Activated naive CD4-positive, alpha-beta T cell treated with anti-CD3 and anti-CD28 coated beads, Interleukin-2, amount 10 ng/mL, durations not matched to agents 7 days and 5 days (primary cell): ENCODE results near the gene SPSB4.
"Not testable (repeated sequence)": the region's sequence is repeated elsewhere in the genome, so short reads cannot be mapped to it uniquely, and the experiment has no call there.

Source experiments
- CTCF ChIA-PET: fragments of 350-600 bp; sonication (Branson Sonifier 250); formaldehyde crosslinking; loops from one replicate; lab custom pipeline; 2021; ENCODE audit warnings: antibody characterized with exemption; lab: Charles Lee
- DNase-seq: peaks from one replicate; pipeline ENCODE4 v3.0.0-alpha.2; 2020
- H3K27ac Mint-ChIP-seq: one replicate; pipeline ENCODE4 v1.8.0; 2021; ENCODE audit warnings: mild to moderate bottlenecking, moderate library complexity, mixed read lengths
- H3K27me3 Mint-ChIP-seq: one replicate; pipeline ENCODE4 v1.8.0; 2021; ENCODE audit warnings: mild to moderate bottlenecking, mixed read lengths
- H3K36me3 Mint-ChIP-seq: one replicate; pipeline ENCODE4 v1.8.0; 2021; ENCODE audit warnings: mixed read lengths
- H3K4me1 Mint-ChIP-seq: one replicate; pipeline ENCODE4 v1.8.0; 2021; ENCODE audit warnings: mixed read lengths
- H3K4me3 Mint-ChIP-seq: one replicate; pipeline ENCODE4 v1.8.0; 2021; ENCODE audit warnings: mild to moderate bottlenecking, moderate library complexity, mixed read lengths
- H3K9me3 Mint-ChIP-seq: one replicate; pipeline ENCODE4 v1.8.0; 2021; ENCODE audit warnings: mixed read lengths

Gene SPSB4

DNA sequence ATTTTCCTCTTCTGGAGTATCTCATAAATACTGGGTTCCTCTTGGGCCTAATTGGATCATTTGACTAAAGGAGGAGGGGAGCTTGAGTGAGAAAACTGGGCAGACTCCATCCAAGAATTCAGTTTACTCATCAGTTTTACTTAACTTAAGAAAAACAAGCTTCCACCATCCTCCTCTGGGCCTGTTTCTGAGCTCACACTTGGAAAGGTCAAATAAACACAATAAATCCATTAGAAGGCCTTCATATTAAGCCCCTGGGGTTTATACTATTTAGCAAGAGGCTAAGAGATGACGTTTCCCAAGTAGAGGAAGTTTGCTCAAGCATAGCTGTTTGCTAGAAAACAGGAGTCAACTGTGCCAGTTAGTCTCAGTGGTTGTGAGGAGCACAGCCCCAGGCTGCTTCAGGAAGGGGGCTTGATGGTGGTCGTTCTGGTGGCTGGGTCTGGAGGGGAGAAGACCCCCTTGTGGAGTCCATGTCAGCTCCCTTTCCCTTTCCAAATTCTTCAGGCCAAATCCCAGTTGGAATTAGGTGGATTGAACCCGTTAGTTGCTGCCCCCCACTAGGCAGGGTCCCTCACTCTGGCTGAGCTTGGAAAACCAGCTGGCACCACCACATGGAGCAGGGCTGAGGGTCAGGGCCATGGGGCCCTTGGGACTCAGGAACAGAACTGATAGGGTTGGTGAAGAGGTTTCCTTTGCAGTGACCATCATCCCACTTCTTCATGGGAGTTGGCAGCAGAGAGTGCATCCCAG lies 64.8 kb downstream of the SPSB4 start:
- no peaks in the 10 kb centered on the region for H3K4me1 Mint-ChIP-seq
- H3K36me3 Mint-ChIP-seq = no peaks in the 10 kb centered on the region
- H3K27me3 Mint-ChIP-seq = no peaks in the 10 kb centered on the region
- H3K4me3 Mint-ChIP-seq = no peak overlapping the region
- CTCF ChIA-PET = interaction anchor here (0.6 to 2.5 kb wide), 7 partner anchors 13 to 106 kb away, joined by 3 to 7 read pairs (median 3); no protein-coding TSS in a partner anchor
- DNase-seq = no peak
- no peak overlapping the region for H3K27ac Mint-ChIP-seq
- H3K9me3 Mint-ChIP-seq = no peaks in the 10 kb centered on the region

DNA sequence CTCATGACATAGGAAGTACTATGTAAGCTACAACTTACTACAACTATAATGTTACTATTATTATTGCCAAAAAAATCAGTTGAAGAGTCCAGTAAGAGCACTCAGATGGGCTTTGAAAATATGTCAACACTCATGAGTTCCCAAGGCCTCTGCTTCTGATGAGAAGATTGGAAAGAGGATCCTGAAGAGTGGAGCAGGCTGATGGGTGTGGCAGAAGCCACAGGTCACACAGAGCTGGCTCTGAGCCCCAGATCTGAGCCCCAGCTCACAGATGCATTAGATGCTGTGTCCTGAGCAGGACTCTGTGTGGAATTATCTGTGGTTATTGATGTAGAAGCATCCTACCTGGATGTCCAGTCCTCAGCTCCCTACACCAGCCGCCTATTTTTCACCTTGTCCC lies 65.6 kb downstream of the SPSB4 start:
- Mint-ChIP-seq H3K9me3 (no peaks in the 10 kb centered on the region), H3K27ac (no peak overlapping the region)
- CTCF ChIA-PET = interaction anchor here (1.0 to 2.5 kb wide), 2 partner anchors 21 to 106 kb away, joined by 3 to 7 read pairs; no protein-coding TSS in a partner anchor

DNA sequence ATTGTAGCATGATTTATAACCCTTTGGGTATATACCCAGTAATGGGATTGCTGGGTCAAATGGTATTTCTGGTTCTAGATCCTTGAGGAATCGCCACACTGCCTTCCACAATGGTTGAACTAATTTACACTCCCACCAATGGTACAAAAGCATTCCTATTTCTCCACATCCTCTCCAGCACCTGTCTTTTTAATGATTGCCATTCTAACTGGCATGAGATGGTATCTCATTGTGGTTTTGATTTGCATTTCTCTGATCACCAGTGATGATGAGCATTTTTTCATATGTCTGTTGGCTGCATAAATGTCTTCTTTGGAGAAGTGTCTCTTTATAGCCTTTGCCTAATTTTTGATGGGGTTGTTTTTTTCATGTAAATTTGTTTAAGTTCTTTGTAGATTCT lies 66.8 kb downstream of the SPSB4 start:
- CTCF ChIA-PET, H3K36me3 Mint-ChIP-seq, H3K27me3 Mint-ChIP-seq: not testable (repeated sequence)

More for the DNA sequence above, 65.6 kb downstream of the SPSB4 start:
- no peak for DNase-seq
- Mint-ChIP-seq H3K27me3 (no peaks in the 10 kb centered on the region), H3K4me3 (no peak overlapping the region), H3K36me3 (no peaks in the 10 kb centered on the region), H3K4me1 (no peaks in the 10 kb centered on the region)

DNA sequence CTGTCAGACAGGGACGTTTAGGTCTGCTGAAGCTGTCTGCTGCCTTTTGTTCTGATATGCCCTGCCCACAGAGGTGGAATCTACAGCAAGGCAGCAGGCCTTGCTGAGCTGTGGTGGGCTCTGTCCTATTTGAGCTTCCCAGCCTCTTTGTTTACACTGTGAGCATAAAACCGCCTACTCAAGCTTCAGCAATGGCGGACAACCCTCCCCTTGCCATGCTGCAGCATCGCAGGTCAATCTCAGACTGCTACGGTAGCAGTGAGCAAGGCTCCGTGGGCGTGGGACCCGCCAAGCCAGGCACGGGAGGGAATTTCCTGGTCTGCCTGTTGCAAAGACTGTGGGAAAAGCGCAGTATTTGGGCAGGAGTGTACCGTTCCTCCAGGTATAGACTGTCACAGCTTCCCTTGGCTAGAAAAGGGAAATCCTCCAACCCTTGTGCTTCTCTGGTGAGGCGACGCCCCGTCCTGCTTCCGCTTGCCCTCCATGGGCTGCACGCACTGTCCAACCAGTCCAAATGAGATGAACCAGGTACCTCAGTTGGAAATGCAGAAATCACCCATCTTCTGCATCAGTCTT lies 71.4 kb downstream of the SPSB4 start:
- no peaks in the 10 kb centered on the region for H3K9me3 Mint-ChIP-seq
- H3K4me1 Mint-ChIP-seq = no peaks in the 10 kb centered on the region
- CTCF ChIA-PET = no interaction called here
- no peaks in the 10 kb centered on the region for H3K36me3 Mint-ChIP-seq
- DNase-seq = no peak
- H3K27ac Mint-ChIP-seq = no peak overlapping the region
- no peak overlapping the region for H3K4me3 Mint-ChIP-seq
- peaks cover 14% of the 10 kb centered on the region for H3K27me3 Mint-ChIP-seq

More for the DNA sequence above, 66.8 kb downstream of the SPSB4 start:
- not testable (repeated sequence) for H3K4me3 Mint-ChIP-seq, H3K4me1 Mint-ChIP-seq, DNase-seq, H3K27ac Mint-ChIP-seq, H3K9me3 Mint-ChIP-seq

- CTCF ChIA-PET = interaction anchor here (1.1 kb wide), 1 partner anchor 18 kb away, joined by 3 read pairs; no protein-coding TSS in a partner anchor
- Mint-ChIP-seq H3K27me3 (peaks cover 18% of the 10 kb centered on the region), H3K9me3 (no peaks in the 10 kb centered on the region), H3K27ac (no peak overlapping the region), H3K36me3 (no peaks in the 10 kb centered on the region), H3K4me3 (no peak overlapping the region), H3K4me1 (no peaks in the 10 kb centered on the region)
- no peak for DNase-seq
Measured at GRCh38 chr3:141123677-141124410, 72.7 kb downstream of the SPSB4 start.

GRCh38 chr3:141124715-141125114 lies 73.6 kb downstream of the SPSB4 start:
- no peak overlapping the region for H3K4me3 Mint-ChIP-seq
- H3K36me3 Mint-ChIP-seq = no peaks in the 10 kb centered on the region
- H3K4me1 Mint-ChIP-seq = no peaks in the 10 kb centered on the region
- H3K27me3 Mint-ChIP-seq = peaks cover 18% of the 10 kb centered on the region
- H3K9me3 Mint-ChIP-seq = no peaks in the 10 kb centered on the region
- no peak for DNase-seq
- no peak overlapping the region for H3K27ac Mint-ChIP-seq
- CTCF ChIA-PET = interaction anchor here (1.1 kb wide), 1 partner anchor 19 kb away, joined by 3 read pairs; no protein-coding TSS in a partner anchor

- H3K4me3 Mint-ChIP-seq = no peak overlapping the region
- H3K27ac Mint-ChIP-seq = no peak overlapping the region
- H3K9me3 Mint-ChIP-seq = no peaks in the 10 kb centered on the region
- H3K36me3 Mint-ChIP-seq = no peaks in the 10 kb centered on the region
- H3K4me1 Mint-ChIP-seq = no peaks in the 10 kb centered on the region
- CTCF ChIA-PET = no interaction called here
- DNase-seq = no peak
- peaks cover 18% of the 10 kb centered on the region for H3K27me3 Mint-ChIP-seq
Measured at GRCh38 chr3:141125351-141125750, 74.2 kb downstream of the SPSB4 start.

- no peak for DNase-seq
- Mint-ChIP-seq H3K9me3 (no peaks in the 10 kb centered on the region), H3K27ac (no peak overlapping the region), H3K27me3 (peaks cover 18% of the 10 kb centered on the region), H3K4me1 (no peaks in the 10 kb centered on the region), H3K36me3 (no peaks in the 10 kb centered on the region), H3K4me3 (no peak overlapping the region)
- CTCF ChIA-PET = no interaction called here
Measured at GRCh38 chr3:141126661-141127343, 75.7 kb downstream of the SPSB4 start.

GRCh38 chr3:141127344-141128125 lies 76.4 kb downstream of the SPSB4 start:
- H3K4me1 Mint-ChIP-seq = no peaks in the 10 kb centered on the region
- DNase-seq = no peak
- no peaks in the 10 kb centered on the region for H3K9me3 Mint-ChIP-seq
- no peak overlapping the region for H3K27ac Mint-ChIP-seq
- H3K27me3 Mint-ChIP-seq = peaks cover 18% of the 10 kb centered on the region
- CTCF ChIA-PET = no interaction called here
- no peak overlapping the region for H3K4me3 Mint-ChIP-seq
- no peaks in the 10 kb centered on the region for H3K36me3 Mint-ChIP-seq

DNA sequence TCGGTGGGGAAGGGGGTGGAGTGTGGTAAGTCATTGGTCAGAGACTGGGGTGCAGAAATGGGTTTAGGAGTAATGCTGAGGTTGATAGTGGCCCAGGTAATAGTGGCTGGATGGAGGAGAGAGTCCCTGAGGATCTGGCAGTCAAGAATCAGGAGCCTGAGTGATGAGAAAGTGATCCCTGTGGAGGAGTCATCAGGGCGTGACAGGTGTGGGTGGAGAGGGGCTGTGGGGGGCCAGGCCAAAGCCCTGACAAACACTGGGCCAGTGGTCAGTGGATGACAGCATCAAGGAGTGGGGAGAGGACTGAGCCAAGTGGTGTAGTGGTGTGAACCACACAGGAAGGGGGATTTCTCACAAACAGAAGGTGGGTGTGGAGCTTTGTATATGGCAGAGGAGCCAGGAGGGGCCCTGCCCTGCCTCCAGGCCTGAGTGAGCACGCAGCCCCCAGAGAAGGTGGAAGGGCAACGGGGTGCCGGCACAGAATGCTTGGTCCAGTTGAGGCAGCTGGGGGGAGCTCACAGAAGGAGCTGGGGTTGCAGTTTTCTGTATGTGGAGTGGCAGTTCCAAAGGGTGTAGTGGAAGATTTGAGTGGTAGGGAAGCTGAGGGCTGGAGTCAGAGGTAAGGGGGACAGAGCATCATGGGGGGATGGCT lies 77.1 kb downstream of the SPSB4 start:
- no peak overlapping the region for H3K4me3 Mint-ChIP-seq
- CTCF ChIA-PET = interaction anchor here (0.9 kb wide), 1 partner anchor 13 kb away, joined by 3 read pairs; no protein-coding TSS in a partner anchor
- H3K36me3 Mint-ChIP-seq = no peaks in the 10 kb centered on the region
- H3K4me1 Mint-ChIP-seq = no peaks in the 10 kb centered on the region
- H3K27me3 Mint-ChIP-seq = peaks cover 14% of the 10 kb centered on the region
- no peak for DNase-seq
- H3K27ac Mint-ChIP-seq = no peak overlapping the region
- H3K9me3 Mint-ChIP-seq = no peaks in the 10 kb centered on the region

DNA sequence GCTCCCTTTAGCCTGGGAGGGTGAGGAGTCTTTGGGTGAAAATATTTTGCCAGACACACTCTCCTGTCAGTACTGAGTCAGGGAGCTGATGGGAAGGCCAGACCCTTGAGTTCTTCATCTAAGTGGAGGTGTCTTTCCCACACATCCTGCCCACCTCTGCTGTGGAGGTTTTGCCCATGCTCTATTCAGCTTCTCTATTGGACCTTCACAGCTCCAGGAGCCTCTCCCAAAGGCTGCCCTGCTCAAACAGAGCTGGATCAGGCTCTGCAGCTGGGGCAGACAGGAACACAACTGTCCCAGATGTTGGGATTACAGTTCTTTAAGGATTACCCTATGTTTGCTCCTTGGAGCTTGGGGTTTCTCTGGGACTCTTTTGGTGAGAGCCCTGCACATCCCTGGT lies 77.9 kb downstream of the SPSB4 start:
- H3K9me3 Mint-ChIP-seq = no peaks in the 10 kb centered on the region
- H3K27ac Mint-ChIP-seq = no peak overlapping the region
- DNase-seq = no peak
- CTCF ChIA-PET = interaction anchor here (0.9 kb wide), 1 partner anchor 14 kb away, joined by 3 read pairs; no protein-coding TSS in a partner anchor
- no peaks in the 10 kb centered on the region for H3K36me3 Mint-ChIP-seq
- no peak overlapping the region for H3K4me3 Mint-ChIP-seq
- H3K27me3 Mint-ChIP-seq = peaks cover 11% of the 10 kb centered on the region
- H3K4me1 Mint-ChIP-seq = no peaks in the 10 kb centered on the region

DNA sequence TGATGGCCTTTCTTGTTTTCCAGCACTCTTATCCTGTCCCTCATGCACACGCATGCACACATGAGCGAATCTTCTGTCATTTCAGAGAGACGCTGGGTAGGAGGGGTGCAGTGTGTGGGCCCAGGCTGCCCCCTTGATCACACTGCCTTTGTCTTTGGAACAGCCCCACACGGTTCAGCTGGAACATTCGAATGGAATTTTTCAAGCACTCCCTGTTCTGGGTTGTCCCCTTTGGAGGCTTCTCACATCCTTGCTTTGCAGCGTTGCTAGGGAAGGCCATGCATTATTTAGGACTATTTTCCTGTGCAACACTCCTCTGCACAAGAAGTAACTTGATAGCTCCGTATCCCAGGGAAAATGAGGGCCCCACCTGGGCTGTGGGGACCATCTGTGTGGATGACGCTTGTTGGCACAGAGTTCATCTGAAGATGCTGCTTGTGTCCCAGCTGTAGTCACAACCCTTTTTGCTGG lies 78.4 kb downstream of the SPSB4 start:
- H3K9me3 Mint-ChIP-seq = no peaks in the 10 kb centered on the region
- no peak overlapping the region for H3K27ac Mint-ChIP-seq
- peaks cover 6% of the 10 kb centered on the region for H3K27me3 Mint-ChIP-seq
- H3K4me1 Mint-ChIP-seq = no peaks in the 10 kb centered on the region
- no peaks in the 10 kb centered on the region for H3K36me3 Mint-ChIP-seq
- DNase-seq = no peak
- CTCF ChIA-PET = interaction anchor here (0.6 to 1.2 kb wide), 2 partner anchors 14 to 27 kb away, joined by 3 to 4 read pairs; no protein-coding TSS in a partner anchor
- H3K4me3 Mint-ChIP-seq = no peak overlapping the region

GRCh38 chr3:141143517-141143916 lies 92.4 kb downstream of the SPSB4 start:
- CTCF ChIA-PET = no interaction called here
- peaks cover 18% of the 10 kb centered on the region for H3K9me3 Mint-ChIP-seq
- no peaks in the 10 kb centered on the region for H3K36me3 Mint-ChIP-seq
- H3K4me3 Mint-ChIP-seq = no peak overlapping the region
- DNase-seq = no peak
- no peak overlapping the region for H3K27ac Mint-ChIP-seq
- H3K4me1 Mint-ChIP-seq = no peaks in the 10 kb centered on the region
- H3K27me3 Mint-ChIP-seq = peaks cover 7% of the 10 kb centered on the region
